ENCODE measurements around the gene MEIOB. TPM values are rescaled to one million over a fixed set of nuclear protein-coding genes. Genes with fewer than 3 reads are reported as not detected.

The MEIOB gene
- total and polyA plus RNA-seq, 2 experiments from 2014 or later, result 0.28 TPM; not detected in 1

DNA sequence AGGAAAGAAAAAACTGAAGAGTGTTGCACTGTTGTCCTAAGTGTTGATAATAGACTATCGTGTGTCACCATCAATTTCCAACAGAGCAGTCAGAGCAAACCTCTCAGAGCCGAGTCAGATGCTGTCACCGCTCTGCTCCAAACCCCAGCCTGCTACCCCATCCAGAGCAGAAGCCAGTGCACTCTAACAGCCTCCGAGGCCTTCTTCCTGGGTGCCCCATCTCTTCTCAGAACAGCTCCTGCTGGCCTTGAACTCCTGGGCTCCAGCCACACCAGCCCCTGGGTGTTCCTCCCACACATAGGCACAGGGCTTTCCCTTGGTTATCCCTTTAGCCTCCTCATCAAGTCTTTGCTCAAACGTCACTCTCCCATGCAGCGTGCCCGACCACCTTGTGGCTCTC lies 21.0 kb downstream of the MEIOB start:
- DNase-seq (ENCODE audit: low spot score), result no peak
- WGBS (ENCODE audit: low lambda C conversion rate, missing lambda C conversion rate), result 83% methylated on average over 7 of the region's 7 CpGs
- no peaks in the 10 kb centered on the region for H4K20me1 ChIP-seq (ENCODE audit: insufficient read depth, poor library complexity, severe bottlenecking)
- H3K27me3 ChIP-seq, result no peaks in the 10 kb centered on the region
- H3K9me3 ChIP-seq (ENCODE audit: low read depth), result no peaks in the 10 kb centered on the region
- no peak overlapping the region for H3K4me3 ChIP-seq
- H3K27ac ChIP-seq, result no peak overlapping the region
- H3K4me2 ChIP-seq, result no peak overlapping the region
- H3K4me1 ChIP-seq (ENCODE audit: insufficient read depth), result no peaks in the 10 kb centered on the region
- no peaks in the 10 kb centered on the region for H3K9me2 ChIP-seq (replicated peaks; ENCODE audit: insufficient read depth)
- H3K36me3 ChIP-seq (replicated peaks; ENCODE audit: insufficient read depth, low read depth), result no peaks in the 10 kb centered on the region
- TF ChIP-seq EZH2phosphoT487 (IDR thresholded peaks at IDR 0.05; ENCODE audit: low read depth, severe bottlenecking, unreplicated experiment) (no peak), EZH2 (IDR thresholded peaks at IDR 0.05; ENCODE audit: borderline replicate concordance) (no peak)
- TF ChIP-seq, protein P1, sequence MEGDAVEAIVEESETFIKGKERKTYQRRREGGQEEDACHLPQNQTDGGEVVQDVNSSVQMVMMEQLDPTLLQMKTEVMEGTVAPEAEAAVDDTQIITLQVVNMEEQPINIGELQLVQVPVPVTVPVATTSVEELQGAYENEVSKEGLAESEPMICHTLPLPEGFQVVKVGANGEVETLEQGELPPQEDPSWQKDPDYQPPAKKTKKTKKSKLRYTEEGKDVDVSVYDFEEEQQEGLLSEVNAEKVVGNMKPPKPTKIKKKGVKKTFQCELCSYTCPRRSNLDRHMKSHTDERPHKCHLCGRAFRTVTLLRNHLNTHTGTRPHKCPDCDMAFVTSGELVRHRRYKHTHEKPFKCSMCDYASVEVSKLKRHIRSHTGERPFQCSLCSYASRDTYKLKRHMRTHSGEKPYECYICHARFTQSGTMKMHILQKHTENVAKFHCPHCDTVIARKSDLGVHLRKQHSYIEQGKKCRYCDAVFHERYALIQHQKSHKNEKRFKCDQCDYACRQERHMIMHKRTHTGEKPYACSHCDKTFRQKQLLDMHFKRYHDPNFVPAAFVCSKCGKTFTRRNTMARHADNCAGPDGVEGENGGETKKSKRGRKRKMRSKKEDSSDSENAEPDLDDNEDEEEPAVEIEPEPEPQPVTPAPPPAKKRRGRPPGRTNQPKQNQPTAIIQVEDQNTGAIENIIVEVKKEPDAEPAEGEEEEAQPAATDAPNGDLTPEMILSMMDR (IDR thresholded peaks at IDR 0.05; ENCODE audit: poor library complexity), result no peak
- no peak overlapping the region for H2AFZ ChIP-seq
- H3K79me2 ChIP-seq, result no peaks in the 10 kb centered on the region

- WGBS (ENCODE audit: low lambda C conversion rate, missing lambda C conversion rate), result 80% methylated on average over 1 of the region's 1 CpG
- no peaks in the 10 kb centered on the region for H4K20me1 ChIP-seq (ENCODE audit: insufficient read depth, poor library complexity, severe bottlenecking)
Observed at GRCh38 chr16:1846416-1846815, 25.5 kb downstream of the MEIOB start.

GRCh38 chr16:1845985-1846384 lies 26.0 kb downstream of the MEIOB start:
- Histone ChIP-seq H3K4me2 (no peak overlapping the region), H3K79me2 (no peaks in the 10 kb centered on the region), H3K4me1 (ENCODE audit: insufficient read depth) (no peaks in the 10 kb centered on the region), H3K27ac (no peak overlapping the region), H3K9me3 (ENCODE audit: low read depth) (no peaks in the 10 kb centered on the region), H3K27me3 (no peaks in the 10 kb centered on the region), H3K36me3 (replicated peaks; ENCODE audit: insufficient read depth, low read depth) (no peaks in the 10 kb centered on the region), H4K20me1 (ENCODE audit: insufficient read depth, poor library complexity, severe bottlenecking) (no peaks in the 10 kb centered on the region), H2AFZ (no peak overlapping the region), H3K4me3 (no peak overlapping the region), H3K9me2 (replicated peaks; ENCODE audit: insufficient read depth) (no peaks in the 10 kb centered on the region)
- TF ChIP-seq, protein P1 (IDR thresholded peaks at IDR 0.05; ENCODE audit: poor library complexity), result no peak
- no peak for TF ChIP-seq EZH2 (IDR thresholded peaks at IDR 0.05; ENCODE audit: borderline replicate concordance)
- no peak for TF ChIP-seq EZH2phosphoT487 (IDR thresholded peaks at IDR 0.05; ENCODE audit: low read depth, severe bottlenecking, unreplicated experiment)
- no peak for DNase-seq (ENCODE audit: low spot score)
- WGBS (ENCODE audit: low lambda C conversion rate, missing lambda C conversion rate), result 48% methylated on average over 4 of the region's 4 CpGs

More at GRCh38 chr16:1846416-1846815, 25.5 kb downstream of the MEIOB start:
- no peaks in the 10 kb centered on the region for H3K36me3 ChIP-seq (replicated peaks; ENCODE audit: insufficient read depth, low read depth)
- H3K79me2 ChIP-seq, result no peaks in the 10 kb centered on the region
- no peak overlapping the region for H3K27ac ChIP-seq
- no peaks in the 10 kb centered on the region for H3K9me3 ChIP-seq (ENCODE audit: low read depth)
- TF ChIP-seq, protein P1 (IDR thresholded peaks at IDR 0.05; ENCODE audit: poor library complexity), result no peak
- TF ChIP-seq EZH2 (IDR thresholded peaks at IDR 0.05; ENCODE audit: borderline replicate concordance) (no peak), EZH2phosphoT487 (IDR thresholded peaks at IDR 0.05; ENCODE audit: low read depth, severe bottlenecking, unreplicated experiment) (no peak)
- no peak overlapping the region for H2AFZ ChIP-seq
- no peak overlapping the region for H3K4me2 ChIP-seq
- no peaks in the 10 kb centered on the region for H3K27me3 ChIP-seq
- DNase-seq (ENCODE audit: low spot score), result no peak
- H3K4me1 ChIP-seq (ENCODE audit: insufficient read depth), result no peaks in the 10 kb centered on the region
- H3K4me3 ChIP-seq, result no peak overlapping the region
- H3K9me2 ChIP-seq (replicated peaks; ENCODE audit: insufficient read depth), result no peaks in the 10 kb centered on the region

GRCh38 chr16:1839554-1839953 lies 32.4 kb downstream of the MEIOB start:
- H2AFZ ChIP-seq, result no peak overlapping the region
- H3K9me2 ChIP-seq (replicated peaks; ENCODE audit: insufficient read depth), result no peaks in the 10 kb centered on the region
- no peaks in the 10 kb centered on the region for H4K20me1 ChIP-seq (ENCODE audit: insufficient read depth, poor library complexity, severe bottlenecking)
- no peaks in the 10 kb centered on the region for H3K9me3 ChIP-seq (ENCODE audit: low read depth)
- H3K36me3 ChIP-seq (replicated peaks; ENCODE audit: insufficient read depth, low read depth), result no peaks in the 10 kb centered on the region
- no peaks in the 10 kb centered on the region for H3K79me2 ChIP-seq
- no peak overlapping the region for H3K4me2 ChIP-seq
- no peaks in the 10 kb centered on the region for H3K4me1 ChIP-seq (ENCODE audit: insufficient read depth)
- DNase-seq (ENCODE audit: low spot score), result no peak
- TF ChIP-seq, protein P1 (IDR thresholded peaks at IDR 0.05; ENCODE audit: poor library complexity), result no peak
- TF ChIP-seq EZH2phosphoT487 (IDR thresholded peaks at IDR 0.05; ENCODE audit: low read depth, severe bottlenecking, unreplicated experiment), result no peak
- TF ChIP-seq EZH2 (IDR thresholded peaks at IDR 0.05; ENCODE audit: borderline replicate concordance), result no peak
- H3K4me3 ChIP-seq, result no peak overlapping the region
- no peak overlapping the region for H3K27ac ChIP-seq
- H3K27me3 ChIP-seq, result no peaks in the 10 kb centered on the region
- WGBS (ENCODE audit: low lambda C conversion rate, missing lambda C conversion rate), result 65% methylated on average over 9 of the region's 9 CpGs

All from hepatocyte (in vitro differentiated cells).